H1 (cell line): ENCODE data around the gene SNED1. TPM values are rescaled to one million over a fixed set of nuclear protein-coding genes. Genes with fewer than 3 reads are reported as not detected.

ENCODE experiments used
- CTCF ChIA-PET: fragments of 300-600 bp; sonication (Branson Sonifier 250); formaldehyde crosslinking; loops from one replicate; lab custom pipeline; 2021; ENCODE audit not compliant: partially characterized antibody; lab: Charles Lee
- POLR2A ChIA-PET: fragments of 300-600 bp; sonication (Branson Sonifier 250); formaldehyde crosslinking; loops from one replicate; lab custom pipeline; 2021; ENCODE audit warnings: inconsistent platforms; ENCODE audit not compliant: partially characterized antibody; lab: Charles Lee
- DNase-seq, 2 experiments: peaks; one replicate each; pipeline versions ENCODE4 v3.0.0 to v3.0.0-alpha.2; 2010 to 2022; ENCODE audit warnings: low spot score in 2 of 2, low read depth in 1 of 2, mixed read lengths in 1 of 2
- FAIRE-seq: peaks from 2 replicates; lab custom pipeline; 2011; peaks lifted over from hg19 to GRCh38; lab: Jason Lieb, UNC
- H2AFZ ChIP-seq: 2 replicates; pipeline ENCODE4 v1.8.1; 2012; ENCODE audit warnings: low read length, inconsistent platforms
- H2AK5ac ChIP-seq: 2 replicates; pipeline ENCODE4 v1.6.1; 2013; ENCODE audit warnings: low read depth, low read length
- H2BK120ac ChIP-seq: replicated peaks from 2 replicates; pipeline ENCODE3; 2013; ENCODE audit warnings: low read depth, low read length, inconsistent platforms
- H2BK12ac ChIP-seq: 2 replicates; pipeline ENCODE4 v1.6.1; 2013; ENCODE audit warnings: low read depth, low read length
- H2BK15ac ChIP-seq: 2 replicates; pipeline ENCODE4 v1.6.1; 2013; ENCODE audit warnings: low read length
- H2BK20ac ChIP-seq: 2 replicates; pipeline ENCODE4 v1.6.1; 2013; ENCODE audit warnings: low read length
- H2BK5ac ChIP-seq: 2 replicates; pipeline ENCODE4 v1.6.1; 2013; ENCODE audit warnings: low read depth, low read length
- H3K14ac ChIP-seq: 2 replicates; pipeline ENCODE4 v1.6.1; 2013; ENCODE audit warnings: inconsistent platforms; ENCODE audit not compliant: insufficient read length
- H3K18ac ChIP-seq: 2 replicates; pipeline ENCODE4 v1.6.1; 2013; ENCODE audit warnings: low read length; ENCODE audit errors: extremely low read depth
- H3K23ac ChIP-seq: 2 replicates; pipeline ENCODE4 v1.6.1; 2013; ENCODE audit warnings: inconsistent platforms; ENCODE audit not compliant: insufficient read length
- H3K23me2 ChIP-seq: 2 replicates; pipeline ENCODE4 v1.6.1; 2013; ENCODE audit warnings: low read depth, low read length
- H3K27ac ChIP-seq: 2 replicates; pipeline ENCODE4 v1.6.1; 2011; ENCODE audit warnings: low read depth, low read length, inconsistent platforms
- H3K27me3 ChIP-seq, 4 experiments: replicated peaks in 1 of 4; 1 replicate in 1 of 4; 2 replicates in 3 of 4; pipeline versions ENCODE4 v1.6.1 to v1.8.1; 2011 to 2013; ENCODE audit warnings: low read length in 3 of 4, mild to moderate bottlenecking in 3 of 4, inconsistent platforms in 2 of 4, mixed read lengths in 2 of 4, moderate library complexity in 1 of 4; ENCODE audit not compliant: control insufficient read depth in 3 of 4, insufficient read depth in 3 of 4; ENCODE audit errors: extremely low read depth in 1 of 4
- H3K36me3 ChIP-seq, 4 experiments: 2 replicates each; pipeline versions ENCODE4 v1.6.1 to v1.8.1; 2011 to 2013; ENCODE audit warnings: mild to moderate bottlenecking in 4 of 4, low read length in 3 of 4, moderate library complexity in 2 of 4, control low read depth in 1 of 4, inconsistent platforms in 1 of 4; ENCODE audit not compliant: insufficient read depth in 4 of 4, control insufficient read depth in 2 of 4
- H3K4ac ChIP-seq: replicated peaks from 2 replicates; pipeline ENCODE3; 2013; ENCODE audit warnings: low read length, low read depth, mixed read lengths, inconsistent platforms; ENCODE audit not compliant: insufficient read length
- H3K4me1 ChIP-seq, 4 experiments: replicated peaks in 1 of 4; 1 replicate in 1 of 4; 2 replicates in 3 of 4; pipeline versions ENCODE4 v1.6.1 to v1.8.1; 2011 to 2013; ENCODE audit warnings: low read length in 3 of 4, inconsistent platforms in 2 of 4, mixed read lengths in 1 of 4; ENCODE audit not compliant: insufficient read depth in 4 of 4, control insufficient read depth in 3 of 4
- H3K4me2 ChIP-seq, 2 experiments: 2 replicates each; pipeline versions ENCODE4 v1.6.1 to v1.8.1; 2011 to 2013; ENCODE audit warnings: low read depth in 2 of 2, low read length in 2 of 2, control low read depth in 1 of 2, inconsistent platforms in 1 of 2, mild to moderate bottlenecking in 1 of 2; ENCODE audit not compliant: insufficient read depth in 1 of 2
- H3K4me3 ChIP-seq, 4 experiments: fragments of 200-600, 300-600 bp in 1 of 4; sonication (generic), shearing (Covaris generic), sonication (Bioruptor Twin) in 1 of 4; 2 replicates each; pipeline versions ENCODE4 v1.5.1 to v1.8.1; 2011 to 2016; ENCODE audit warnings: low read length in 4 of 4, low read depth in 3 of 4, control low read depth in 2 of 4, inconsistent platforms in 2 of 4, mild to moderate bottlenecking in 2 of 4, mixed read lengths in 1 of 4, moderate library complexity in 1 of 4; ENCODE audit not compliant: insufficient read depth in 2 of 4; ENCODE audit errors: extremely low read depth in 1 of 4
- H3K56ac ChIP-seq: replicated peaks from 2 replicates; pipeline ENCODE3; 2013; ENCODE audit warnings: low read depth, mild to moderate bottlenecking, mixed read lengths, low read length, inconsistent platforms; ENCODE audit not compliant: insufficient read length
- H3K79me1 ChIP-seq: 2 replicates; pipeline ENCODE4 v1.6.1; 2013; ENCODE audit warnings: low read depth, low read length, control low read depth
- H3K79me2 ChIP-seq, 2 experiments: 2 replicates each; pipeline versions ENCODE4 v1.6.1 to v1.8.1; 2012 to 2013; ENCODE audit warnings: low read length in 2 of 2, mild to moderate bottlenecking in 2 of 2, inconsistent platforms in 1 of 2; ENCODE audit not compliant: insufficient read depth in 2 of 2, control insufficient read depth in 1 of 2
- H3K9ac ChIP-seq, 4 experiments: replicated peaks in 1 of 4; 1 replicate in 1 of 4; 2 replicates in 3 of 4; pipeline versions ENCODE4 v1.6.1 to v1.8.1; 2011 to 2013; ENCODE audit warnings: low read depth in 3 of 4, low read length in 3 of 4, control low read depth in 2 of 4, mild to moderate bottlenecking in 2 of 4, moderate library complexity in 2 of 4, inconsistent platforms in 1 of 4; ENCODE audit errors: extremely low read depth in 1 of 4
- H3K9me3 ChIP-seq, 2 experiments: 2 replicates each; pipeline versions ENCODE4 v1.6.1 to v1.8.1; 2012 to 2013; ENCODE audit warnings: mild to moderate bottlenecking in 2 of 2, moderate library complexity in 2 of 2, control low read depth in 1 of 2, inconsistent platforms in 1 of 2, low read depth in 1 of 2, low read length in 1 of 2, mixed read lengths in 1 of 2; ENCODE audit not compliant: insufficient read depth in 2 of 2
- H4K20me1 ChIP-seq, 2 experiments: replicated peaks in 1 of 2; 2 replicates each; pipeline versions ENCODE3 to v1.8.1; 2011 to 2013; ENCODE audit warnings: inconsistent platforms in 2 of 2, low read length in 2 of 2, mild to moderate bottlenecking in 1 of 2; ENCODE audit not compliant: insufficient read depth in 2 of 2, control insufficient read depth in 1 of 2
- H4K5ac ChIP-seq: 2 replicates; pipeline ENCODE4 v1.6.1; 2013; ENCODE audit warnings: low read length, low read depth, mixed read lengths, inconsistent platforms; ENCODE audit not compliant: insufficient read length
- H4K8ac ChIP-seq: 2 replicates; pipeline ENCODE4 v1.8.0; 2013; ENCODE audit warnings: mild to moderate bottlenecking, moderate library complexity, low read length, inconsistent platforms; ENCODE audit not compliant: insufficient read depth; ENCODE audit errors: extremely low read depth
- H4K91ac ChIP-seq: replicated peaks from 2 replicates; pipeline ENCODE3; 2013; ENCODE audit warnings: low read length, mixed read lengths, inconsistent platforms; ENCODE audit not compliant: insufficient read length
- CBX5 ChIP-seq: fragments of 300-800, 300-1000 bp; sonication (generic); IDR thresholded peaks from 2 replicates; pipeline ENCODE4 v1.7.1; 2016; ENCODE audit warnings: antibody characterized with exemption, low read length, low read depth
- CHD1 ChIP-seq: IDR thresholded peaks from 2 replicates; pipeline ENCODE4 v1.6.1; 2012; ENCODE audit warnings: low read depth, low read length, improper control_type of control experiment
- HDAC2 ChIP-seq, 2 experiments: fragments of 300-600 bp in 1 of 2; sonication (generic) in 1 of 2; IDR thresholded peaks; 2 replicates each; pipeline ENCODE4 v1.6.1; 2011 to 2012; ENCODE audit warnings: low read depth in 2 of 2, low read length in 2 of 2, mild to moderate bottlenecking in 2 of 2, moderate library complexity in 2 of 2, borderline replicate concordance in 1 of 2, inconsistent platforms in 1 of 2
- MAFK ChIP-seq: IDR thresholded peaks from 2 replicates; pipeline ENCODE4 v1.6.1; 2012; ENCODE audit warnings: low read depth, mild to moderate bottlenecking, improper control_type of control experiment, low read length
- MAX ChIP-seq: IDR thresholded peaks from 2 replicates; pipeline ENCODE4 v1.6.1; 2012; ENCODE audit warnings: inconsistent platforms
- PHF8 ChIP-seq: fragments of 200-600 bp; sonication (generic); conservative IDR thresholded peaks from 2 replicates; pipeline ENCODE4 v1.7.1; 2012; ENCODE audit warnings: low read depth, mild to moderate bottlenecking, inconsistent platforms, low read length, moderate library complexity
- RAD21 ChIP-seq, 2 experiments: IDR thresholded peaks in 1 of 2; conservative IDR thresholded peaks in 1 of 2; 2 replicates each; pipeline ENCODE4 v1.6.1; 2011; ENCODE audit warnings: low read depth in 2 of 2, low read length in 2 of 2, improper control_type of control experiment in 1 of 2, inconsistent platforms in 1 of 2, mild to moderate bottlenecking in 1 of 2, moderate library complexity in 1 of 2
- RNF2 ChIP-seq: fragments of 200-900, 300-1000 bp; sonication (generic); IDR thresholded peaks from 2 replicates; pipeline ENCODE4 v1.7.1; 2016; ENCODE audit warnings: borderline replicate concordance, low read depth, mild to moderate bottlenecking, antibody characterized with exemption, low read length; ENCODE audit not compliant: poor library complexity, severe bottlenecking; ENCODE audit errors: missing control alignments
- SAP30 ChIP-seq: fragments of 300-600 bp; sonication (generic); IDR thresholded peaks from 2 replicates; pipeline ENCODE4 v1.7.1; 2012; ENCODE audit warnings: low read length, moderate library complexity, mild to moderate bottlenecking, inconsistent platforms; ENCODE audit not compliant: insufficient read depth, insufficient replicate concordance
- TAF7 ChIP-seq: optimal IDR thresholded peaks from 2 replicates; pipeline ENCODE3; 2011; ENCODE audit warnings: low read depth, mild to moderate bottlenecking, inconsistent platforms, low read length, moderate library complexity, borderline replicate concordance
- TCF12 ChIP-seq: IDR thresholded peaks from 2 replicates; pipeline ENCODE4 v1.6.1; 2011; ENCODE audit warnings: low read depth, mild to moderate bottlenecking, low read length
- WGBS, 2 experiments: shearing (Covaris generic) in 1 of 2; methylation state at CpG; one replicate each; pipeline versions ENCODE4 v1.1.6 to v1.1.7; 2013 to 2015; ENCODE audit warnings: low lambda C conversion rate in 2 of 2, mixed read lengths in 2 of 2, inconsistent platforms in 1 of 2, low coverage in 1 of 2, missing lambda C conversion rate in 1 of 2; ENCODE audit not compliant: insufficient replicate concordance in 2 of 2, insufficient coverage in 1 of 2, insufficient read length in 1 of 2; ENCODE audit errors: extremely low coverage in 1 of 2, missing lambda C conversion rate in 1 of 2; 5-methylcytosine and 5-hydroxymethylcytosine counted together
- polyA plus RNA-seq, 7 experiments: library from polyadenylated mRNA; depleted of rRNA in 3 of 7; stranded (reverse) in 5 of 7; unstranded in 2 of 7; fragments of >200 nt in 5 of 7; fragments of 200-250 nt in 2 of 7; gene quantifications; 1 replicate in 5 of 7; 2 replicates in 1 of 7; 4 replicates in 1 of 7; pipeline versions ENCODE4 v1.2.1 to v1.2.3, GENCODE V29; 2011 to 2013; ENCODE audit warnings: missing spikeins in 2 of 7, mixed read lengths in 2 of 7
- total RNA-seq: library from RNA; stranded (reverse); fragmentation: NEBNext Ultra II Directional; extraction: Animal tissue kit (Norgen Biotek cat#: 25700); gene quantifications from 2 replicates; pipeline ENCODE4 v1.2.1, GENCODE V29; 2021

The SNED1 gene
- total and polyA plus RNA-seq, 2 of the 8 experiments (the other 6 are each of a cell fraction or from before 2014, with no cell fraction given) = 1.9 TPM

GRCh38 chr2:241033336-241033987 lies 35.0 kb downstream of the SNED1 start:
- Histone ChIP-seq H3K9me3 (no peaks in the 10 kb centered on the region), H3K79me2 (no peaks in the 10 kb centered on the region), H2BK15ac (no peak overlapping the region; the same call in 1 of the 2 replicates), H4K91ac (no peak overlapping the region), H2AK5ac (no peak overlapping the region), H3K4me1 (peaks cover 0 to 16% (median 8%) of the 10 kb centered on the region in 4 experiments; a peak in 6 of 7 replicates), H3K9ac (no peak overlapping the region), H3K27me3 (peaks cover 0 to 31% (median 18%) of the 10 kb centered on the region in 4 experiments; a peak in 4 of 7 replicates), H3K36me3 (no peaks in the 10 kb centered on the region), H3K14ac (no peak overlapping the region), H3K23ac (no peak overlapping the region), H3K4ac (no peak overlapping the region), H3K56ac (no peak overlapping the region), H3K27ac (no peak overlapping the region), H2BK120ac (no peak overlapping the region), H2BK12ac (no peak overlapping the region; the same call in 1 of the 2 replicates), H3K4me2 (no peak overlapping the region), H2BK5ac (no peak overlapping the region), H3K4me3 (no peak overlapping the region), H3K18ac (no peak overlapping the region), H3K23me2 (peaks cover 9% of the 10 kb centered on the region; the same call in 1 of the 2 replicates), H3K79me1 (no peaks in the 10 kb centered on the region), H4K5ac (no peak overlapping the region), H4K20me1 (no peaks in the 10 kb centered on the region), H2BK20ac (no peak overlapping the region), H4K8ac (no peak overlapping the region), H2AFZ (no peak overlapping the region)
- FAIRE-seq = no peak
- ChIA-PET CTCF (interaction anchor here (0.7 to 1.3 kb wide), 2 partner anchors 28 to 50 kb away, joined by 3 to 4 read pairs; no protein-coding TSS in a partner anchor), POLR2A (no interaction called here)
- 93% methylated on average over 16 of the region's 17 CpGs; no CpG with 5 or more reads in 1 of the 2 experiments for WGBS, 2 experiments
- DNase-seq = no peak
- TF ChIP-seq MAX (no peak), RAD21 (IDR thresholded peaks at IDR 0.05 in 1 of 2, conservative IDR thresholded peaks at IDR 0.05 in 1 of 2; ENCODE audit: low read depth in 2 of 2, low read length in 2 of 2) (no peak), PHF8 (no peak), HDAC2 (IDR thresholded peaks at IDR 0.05; ENCODE audit: borderline replicate concordance in 1 of 2, low read depth in 2 of 2, low read length in 2 of 2) (no peak), SAP30 (no peak), CHD1 (no peak), TCF12 (no peak), TAF7 (no peak), MAFK (no peak), CBX5 (no peak), RNF2 (no peak)
